ENCODE results near the gene ACSF2. TPM values are rescaled to one million over a fixed set of nuclear protein-coding genes. Genes with fewer than 3 reads are reported as not detected.

ACSF2 gene
- total and polyA plus RNA-seq, 2 of the 13 experiments (the other 11 are each of a cell fraction or from before 2014, with no cell fraction given) = 87.3 to 109 TPM

- TF ChIP-seq ZBTB10 (CRISPR knock-in tag; IDR thresholded peaks at IDR 0.05; ENCODE audit: borderline replicate concordance) (no peak), KLF16 (CRISPR knock-in tag; IDR thresholded peaks at IDR 0.05) (no peak), CBX1 (IDR thresholded peaks at IDR 0.05; ENCODE audit: low read depth) (peak; percentile 51), TCF12 (IDR thresholded peaks at IDR 0.05) (no peak), TCF12 (CRISPR knock-in tag; IDR thresholded peaks at IDR 0.05) (no peak), ZNF230 (CRISPR knock-in tag; IDR thresholded peaks at IDR 0.05) (0 out of 2 replicates have a peak, but pooled peaks have one; percentile 65), KMT2A (CRISPR knock-in tag; IDR thresholded peaks at IDR 0.05) (0 out of 2 replicates have a peak, but pooled peaks have one; percentile 9), ZNF883 (CRISPR knock-in tag; IDR thresholded peaks at IDR 0.05; ENCODE audit: not compliant biosample characterization) (no peak), SP2 (CRISPR knock-in tag; IDR thresholded peaks at IDR 0.05) (no peak), ZMYM3 (CRISPR knock-in tag; IDR thresholded peaks at IDR 0.05) (no peak), SMYD3 (CRISPR knock-in tag; IDR thresholded peaks at IDR 0.05) (0 out of 2 replicates have a peak, but pooled peaks have one; percentile 24), NR2C2 (CRISPR knock-in tag; IDR thresholded peaks at IDR 0.05; ENCODE audit: borderline replicate concordance) (peak; percentile 38; the same call in 1 of the 2 replicates), ZBTB4 (CRISPR knock-in tag; IDR thresholded peaks at IDR 0.05; ENCODE audit: borderline replicate concordance) (0 out of 2 replicates have a peak, but pooled peaks have one; percentile 46), NFYB (CRISPR knock-in tag; IDR thresholded peaks at IDR 0.05) (peak; percentile 67), ESRRA (CRISPR knock-in tag; IDR thresholded peaks at IDR 0.05; ENCODE audit: low read depth) (no peak), ZNF337 (CRISPR knock-in tag; IDR thresholded peaks at IDR 0.05; ENCODE audit: borderline replicate concordance, low read depth) (no peak), ZNF570 (CRISPR knock-in tag; IDR thresholded peaks at IDR 0.05; ENCODE audit: borderline replicate concordance) (no peak), PAX8 (CRISPR knock-in tag; IDR thresholded peaks at IDR 0.05; ENCODE audit: borderline replicate concordance) (no peak), KDM5B (CRISPR knock-in tag; IDR thresholded peaks at IDR 0.05; ENCODE audit: borderline replicate concordance) (0 out of 2 replicates have a peak, but pooled peaks have one; percentile 49), PCBP1 (IDR thresholded peaks at IDR 0.05; ENCODE audit: borderline replicate concordance, low read depth, low read length) (no peak), TBX2 (CRISPR knock-in tag; IDR thresholded peaks at IDR 0.05; ENCODE audit: borderline replicate concordance) (peak; percentile 45; the same call in 1 of the 2 replicates), ATF5 (CRISPR knock-in tag; IDR thresholded peaks at IDR 0.05; ENCODE audit: low read depth) (no peak)
These were observed 91.7 kb downstream of the ACSF2 start (continued) for GRCh38 chr17:50517504-50518383.

Data from HepG2 (cell line).